MM.1S (cell line): Measurements from ENCODE around the gene FOXC1.

Experiments used
- CTCF ChIP-seq: fragments of 300-600 bp; sonication (generic); IDR thresholded peaks from 2 replicates; pipeline ENCODE4 v1.5.1; 2016; ENCODE audit warnings: antibody characterized with exemption, low read length, mixed read lengths
- EZH2 ChIP-seq: fragments of 300-600 bp; sonication (generic); optimal IDR thresholded peaks from 2 replicates; pipeline ENCODE3; 2017; ENCODE audit warnings: low read depth, mild to moderate bottlenecking, antibody characterized with exemption, low read length, mixed read lengths
- EZH2phosphoT487 ChIP-seq: fragments of 300-600 bp; sonication (generic); IDR thresholded peaks from 2 replicates; pipeline ENCODE4 v1.6.1; 2018; ENCODE audit warnings: antibody characterized with exemption, low read length

- TF ChIP-seq CTCF (no peak), EZH2 (no peak), EZH2phosphoT487 (no peak)
These were observed 18.3 kb downstream of the FOXC1 start for GRCh38 chr6:1627827-1628560.
